H7 (cell line): ENCODE data around the gene TUBA4A. TPM values are rescaled to one million over a fixed set of nuclear protein-coding genes. Genes with fewer than 3 reads are reported as not detected.

Experiments
- DNase-seq: peaks from one replicate; pipeline ENCODE4 v3.0.0; 2012
- H3K27me3 ChIP-seq: 2 replicates; pipeline ENCODE4 v1.6.0; 2011; ENCODE audit warnings: mild to moderate bottlenecking, low read length; ENCODE audit not compliant: control insufficient read depth, insufficient read depth
- H3K36me3 ChIP-seq: replicated peaks from 2 replicates; pipeline ENCODE4 v1.5.1; 2011; ENCODE audit warnings: low read length; ENCODE audit not compliant: control insufficient read depth, insufficient read depth
- H3K4me3 ChIP-seq: 2 replicates; pipeline ENCODE4 v1.5.1; 2011; ENCODE audit warnings: low read depth, mild to moderate bottlenecking, control low read depth, low read length, moderate library complexity; ENCODE audit not compliant: insufficient read depth
- total RNA-seq: library from RNA; depleted of rRNA; stranded (reverse); fragments of >200 nt; shearing (Covaris generic); gene quantifications from 2 replicates; pipeline ENCODE4 v1.2.3, GENCODE V29; 2014

TUBA4A gene
- total RNA-seq, 1 experiment from 2014 or later: 20.3 TPM

DNA sequence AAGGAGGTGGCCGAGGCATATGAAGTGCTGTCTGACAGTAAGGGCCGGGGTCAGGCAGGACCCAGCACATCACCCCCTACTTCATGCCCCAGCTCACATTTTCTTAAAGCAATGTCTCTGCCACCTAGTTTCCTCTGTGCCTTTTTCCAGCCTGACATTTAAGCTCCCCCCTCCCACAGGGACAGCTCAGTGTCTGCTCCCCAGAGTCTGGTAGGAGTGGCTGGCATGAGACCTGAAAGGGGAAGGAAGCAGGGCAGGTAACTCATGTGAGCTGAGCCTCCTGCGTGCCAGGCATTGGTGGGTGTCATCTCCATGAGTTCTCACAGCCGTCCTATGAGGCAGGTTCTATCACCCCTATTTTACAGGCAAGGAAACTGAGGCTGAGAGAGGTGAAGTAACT is 26.9 kb upstream of the TUBA4A start:
- no peak for DNase-seq
- no peak overlapping the region for H3K4me3 ChIP-seq
- peaks cover 3% of the 10 kb centered on the region for H3K36me3 ChIP-seq
- H3K27me3 ChIP-seq: no peaks in the 10 kb centered on the region; the same call in 1 of the 2 replicates

DNA sequence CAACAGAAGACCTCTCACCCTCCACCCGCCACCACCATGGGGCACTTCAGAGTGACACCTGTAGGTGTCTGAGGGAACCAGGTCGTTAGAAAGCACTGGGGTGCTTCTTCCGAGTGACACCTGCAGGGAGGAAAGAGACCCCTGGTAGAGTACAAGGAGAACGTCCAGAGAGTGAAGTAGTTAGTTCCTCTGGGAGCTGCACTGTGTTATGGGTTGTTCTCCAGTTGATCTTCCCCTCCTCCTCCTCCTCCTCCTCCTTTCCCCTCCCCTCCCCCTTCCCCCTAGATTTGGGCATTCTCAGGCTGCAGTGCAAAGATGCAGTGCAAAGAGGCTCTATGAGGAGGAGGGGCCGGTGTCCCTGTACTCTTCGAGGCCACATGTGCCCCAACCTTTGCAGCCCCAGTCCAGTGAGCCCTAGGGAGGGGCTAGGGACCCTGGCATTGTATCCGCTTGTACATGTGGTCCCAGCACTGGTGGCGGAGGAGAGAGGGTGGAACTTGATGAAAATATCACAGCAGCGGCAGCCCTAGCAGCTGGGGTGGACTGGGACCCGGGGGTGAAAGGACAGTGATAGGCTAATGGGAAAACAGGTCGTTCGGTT is 26.3 kb upstream of the TUBA4A start:
- Histone ChIP-seq H3K27me3 (no peaks in the 10 kb centered on the region; the same call in 1 of the 2 replicates), H3K36me3 (peaks cover 3% of the 10 kb centered on the region), H3K4me3 (peak overlapping the region; percentile 70)
- peak; percentile 59 for DNase-seq

DNA sequence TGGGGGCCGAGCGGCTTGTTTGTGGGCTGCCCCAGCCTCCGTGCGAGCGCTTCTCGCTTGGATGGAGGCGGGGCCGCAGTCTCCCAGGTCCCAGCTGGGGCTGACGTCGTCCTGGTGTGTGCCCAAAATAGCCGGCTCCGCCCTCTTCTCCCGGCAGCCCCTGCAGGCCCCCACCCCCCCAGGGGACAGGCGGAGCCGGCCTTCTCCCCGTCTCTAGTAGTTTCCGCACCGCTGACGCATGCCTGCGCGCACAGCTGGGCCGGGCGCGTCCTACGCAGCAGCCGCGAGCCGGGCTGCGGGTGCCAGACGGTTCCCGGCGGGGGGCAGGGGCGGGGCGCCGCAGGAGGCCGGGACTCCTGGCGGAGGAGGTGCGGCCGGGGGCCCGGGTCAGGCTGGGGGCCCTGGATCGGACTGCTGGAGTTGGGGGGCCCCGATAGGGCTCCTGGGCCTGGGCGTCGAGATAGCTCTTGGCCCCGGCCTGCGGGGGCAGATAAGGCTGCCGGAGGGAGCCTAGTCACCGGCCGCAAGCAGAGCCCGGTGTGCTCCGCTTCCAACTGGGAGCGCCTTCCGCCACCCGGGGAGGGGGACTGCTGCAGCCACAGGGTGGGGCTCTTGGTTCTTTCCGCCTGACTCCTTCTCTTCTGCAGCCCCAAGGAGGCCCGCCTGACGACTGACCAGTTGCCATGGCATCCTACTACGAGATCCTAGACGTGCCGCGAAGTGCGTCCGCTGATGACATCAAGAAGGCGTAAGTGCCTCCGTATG is 25.6 kb upstream of the TUBA4A start, which contains the start of gene DNAJB2:
Gene DNAJB2, plus strand, starts transcription at position 216 of the 765 bp plus-strand sequence. Its CDS starts 468 bp downstream, at position 684.
- no peaks in the 10 kb centered on the region; the same call in 1 of the 2 replicates for H3K27me3 ChIP-seq
- peak within 1 kb of the TSS; percentile 70 for H3K4me3 ChIP-seq
- peak; percentile 100 for DNase-seq
- H3K36me3 ChIP-seq: peaks cover 3% of the 10 kb centered on the region

DNA sequence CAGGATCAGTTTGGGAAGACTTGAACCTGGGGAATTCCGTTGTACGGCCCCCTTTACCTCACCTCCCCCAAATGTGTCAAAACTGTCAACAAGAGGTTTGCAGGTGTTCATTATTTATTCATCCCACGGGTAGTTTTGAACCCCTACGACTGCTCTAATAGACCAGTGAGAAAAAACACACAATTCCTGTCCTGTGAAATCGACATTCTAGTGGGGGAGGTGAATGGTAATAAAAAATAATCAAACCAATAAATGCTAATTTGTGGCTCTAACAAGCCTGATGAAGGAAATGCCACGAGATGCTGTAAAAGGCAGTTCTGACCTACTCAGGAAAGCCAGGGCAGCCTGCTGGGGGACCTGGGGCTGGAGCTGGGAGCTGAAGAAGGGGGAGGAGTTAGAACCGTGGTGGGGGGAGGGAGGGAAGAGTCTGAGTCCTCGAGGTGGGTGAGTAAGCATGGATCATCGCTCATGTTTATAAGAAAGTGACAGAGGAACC is 25.0 kb upstream of the TUBA4A start:
- DNase-seq: no peak
- Histone ChIP-seq H3K4me3 (peak overlapping the region; percentile 39; the same call in 1 of the 2 replicates), H3K36me3 (peaks cover 2% of the 10 kb centered on the region), H3K27me3 (no peaks in the 10 kb centered on the region; the same call in 1 of the 2 replicates)

DNA sequence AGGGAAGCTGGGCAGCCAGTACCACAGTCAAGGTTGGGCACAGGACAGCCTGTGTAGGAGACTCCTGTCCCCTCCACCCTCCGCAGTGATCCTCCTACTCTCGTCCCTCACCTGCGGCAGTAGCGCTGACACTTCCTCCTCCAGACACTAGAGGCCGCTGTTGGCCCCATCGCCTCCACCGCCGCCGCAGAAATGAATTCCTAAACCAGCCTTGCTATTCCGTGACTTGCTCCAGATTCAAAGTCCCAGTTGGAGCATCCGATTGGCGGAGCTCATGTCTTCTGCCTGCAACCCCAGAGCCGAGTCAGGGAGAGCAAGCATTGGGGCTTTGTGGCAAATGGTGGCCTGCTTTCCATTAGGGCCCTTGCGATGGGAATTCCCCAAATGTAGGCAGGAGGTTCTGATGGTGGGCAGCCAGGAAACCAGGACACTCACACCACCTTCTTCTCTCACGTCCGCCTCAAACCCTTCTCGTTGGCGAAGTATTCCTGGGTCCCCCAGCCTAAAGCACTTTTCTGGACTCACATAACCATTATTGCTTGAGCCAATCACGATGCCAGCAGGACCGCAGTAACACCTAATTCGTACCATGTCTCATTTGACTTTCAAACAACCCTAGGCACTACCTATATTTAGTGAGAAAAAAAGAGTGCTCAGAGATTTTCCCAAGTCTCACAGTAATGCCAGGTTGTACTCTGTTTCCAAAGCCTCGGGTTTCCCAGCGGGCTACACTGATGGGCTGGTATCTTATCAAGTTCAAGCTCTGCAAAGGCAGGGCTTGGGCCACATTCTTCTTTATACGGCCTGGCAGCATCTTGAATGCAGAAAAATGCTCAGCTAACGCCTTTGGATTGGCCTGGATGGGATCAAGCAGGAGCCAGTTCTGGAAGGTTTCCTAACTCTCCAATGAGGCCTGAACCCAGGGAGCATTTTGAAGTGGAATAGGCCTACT is 24.3 kb upstream of the TUBA4A start:
- Histone ChIP-seq H3K36me3 (peaks cover 2% of the 10 kb centered on the region), H3K4me3 (peak overlapping the region; percentile 1; the same call in 1 of the 2 replicates), H3K27me3 (no peaks in the 10 kb centered on the region; the same call in 1 of the 2 replicates)
- DNase-seq: peak; percentile 91

DNA sequence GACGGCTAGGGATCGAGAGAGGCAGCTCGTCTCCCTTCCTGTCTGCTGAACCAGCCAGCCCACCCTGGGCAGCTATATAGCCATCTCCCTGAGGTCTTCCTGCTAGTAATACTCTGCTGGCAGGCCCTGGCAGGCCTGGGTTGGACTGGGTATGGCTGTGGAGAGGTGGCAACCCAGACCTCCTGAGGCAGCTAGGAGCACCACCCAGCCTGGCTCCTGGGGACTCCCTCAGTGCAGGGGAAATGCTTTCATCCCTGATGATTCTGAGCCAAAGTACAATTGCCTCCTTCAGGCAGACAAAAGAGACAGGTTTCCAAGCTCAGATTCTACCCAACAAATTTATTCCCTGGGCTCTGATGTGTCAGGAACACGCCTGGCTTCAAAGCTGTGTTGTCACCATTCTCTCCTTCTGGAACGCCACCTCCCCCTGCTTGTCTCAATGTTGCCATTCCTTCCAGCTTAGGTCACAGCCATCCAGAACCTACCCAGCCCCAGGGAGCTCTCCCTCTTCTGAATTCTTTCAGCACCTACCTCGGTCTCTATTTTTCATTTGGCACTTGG is 20.7 kb upstream of the TUBA4A start:
- Histone ChIP-seq H3K4me3 (no peak overlapping the region), H3K27me3 (no peaks in the 10 kb centered on the region; the same call in 1 of the 2 replicates), H3K36me3 (no peaks in the 10 kb centered on the region)
- peak; percentile 76 for DNase-seq

DNA sequence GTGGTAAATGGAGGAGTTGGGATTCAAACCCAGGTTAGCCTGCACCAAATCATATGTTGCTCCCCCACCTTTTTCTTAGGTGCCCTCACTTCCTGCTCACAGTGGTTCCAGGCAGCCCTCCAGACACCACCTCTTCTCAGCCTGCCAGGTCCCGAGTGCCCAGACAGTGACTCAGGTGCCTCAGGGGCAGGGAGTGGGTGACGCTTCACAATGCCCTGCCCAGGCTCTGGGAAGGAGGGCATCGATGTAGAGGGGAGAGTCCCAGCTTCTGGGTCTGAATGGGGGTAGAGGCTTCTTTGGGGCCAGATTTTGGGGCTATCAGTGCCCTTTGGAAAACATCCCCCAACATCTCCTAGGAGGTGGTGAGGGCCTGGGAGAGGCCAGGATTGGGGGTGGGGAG is 20.2 kb upstream of the TUBA4A start:
- no peak for DNase-seq
- Histone ChIP-seq H3K36me3 (no peaks in the 10 kb centered on the region), H3K4me3 (no peak overlapping the region), H3K27me3 (peaks cover 2% of the 10 kb centered on the region; the same call in 1 of the 2 replicates)

DNA sequence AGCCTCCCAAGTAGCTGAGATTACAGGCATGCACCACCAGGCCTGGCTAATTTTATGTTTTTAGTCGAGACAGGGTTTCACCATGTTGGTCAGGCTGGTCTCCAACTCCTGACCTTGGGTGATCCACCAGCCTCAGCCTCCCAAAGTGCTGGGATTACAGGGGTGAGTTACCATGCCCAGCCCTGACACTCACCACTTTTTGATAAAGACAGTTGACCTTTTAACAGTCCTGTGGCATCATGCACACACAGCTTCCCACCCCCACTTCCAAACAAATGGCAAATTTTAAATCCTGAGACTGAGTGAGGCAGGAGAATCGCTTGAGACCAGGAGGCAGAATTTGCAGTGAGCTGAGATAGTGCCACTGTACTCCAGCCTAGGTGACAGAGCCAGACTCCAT is 19.3 kb upstream of the TUBA4A start:
- Histone ChIP-seq H3K27me3 (peaks cover 2% of the 10 kb centered on the region; the same call in 1 of the 2 replicates), H3K36me3 (no peaks in the 10 kb centered on the region), H3K4me3 (no peak overlapping the region)
- DNase-seq: no peak

DNA sequence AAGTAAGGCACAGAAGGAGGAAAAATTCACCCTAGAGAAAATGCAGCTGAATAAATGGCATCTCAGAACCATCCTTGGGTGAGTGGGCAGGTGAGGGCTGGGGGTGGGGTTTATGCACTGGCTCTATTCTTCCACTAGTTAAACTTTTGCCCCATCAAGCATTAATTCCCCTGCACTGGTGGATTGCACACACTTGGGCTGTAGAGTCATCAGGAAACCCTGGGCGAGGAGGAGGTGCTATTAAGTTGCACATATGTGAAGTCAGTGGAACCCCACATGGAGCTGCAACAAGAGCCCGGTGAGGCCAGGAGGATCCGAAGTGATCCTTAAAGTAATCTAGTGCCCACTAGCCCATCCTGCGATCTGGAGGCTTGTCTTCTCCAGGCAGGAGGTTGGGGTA is 18.6 kb upstream of the TUBA4A start:
- Histone ChIP-seq H3K27me3 (peaks cover 2% of the 10 kb centered on the region; the same call in 1 of the 2 replicates), H3K4me3 (no peak overlapping the region), H3K36me3 (no peaks in the 10 kb centered on the region)
- DNase-seq: no peak

DNA sequence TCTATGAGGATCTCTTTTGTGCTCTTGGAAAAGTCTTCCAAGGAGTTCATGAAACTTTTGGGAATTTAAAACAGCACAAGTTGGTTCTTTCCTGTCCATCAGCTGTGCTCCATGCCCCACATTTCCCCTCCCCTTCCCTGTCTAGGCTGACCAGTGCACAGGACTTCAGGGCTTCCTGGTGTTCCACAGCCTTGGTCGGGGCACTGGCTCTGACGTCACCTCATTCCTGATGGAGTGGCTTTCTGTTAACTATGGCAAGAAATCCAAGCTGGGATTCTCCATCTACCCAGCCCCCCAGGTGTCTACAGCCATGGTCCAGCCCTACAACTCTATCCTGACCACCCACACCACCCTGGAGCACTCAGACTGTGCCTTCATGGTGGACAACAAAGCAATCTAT is 17.3 kb upstream of the TUBA4A start:
- no peak for DNase-seq
- H3K4me3 ChIP-seq: no peak overlapping the region
- peaks cover 2% of the 10 kb centered on the region; the same call in 1 of the 2 replicates for H3K27me3 ChIP-seq
- H3K36me3 ChIP-seq: no peaks in the 10 kb centered on the region

DNA sequence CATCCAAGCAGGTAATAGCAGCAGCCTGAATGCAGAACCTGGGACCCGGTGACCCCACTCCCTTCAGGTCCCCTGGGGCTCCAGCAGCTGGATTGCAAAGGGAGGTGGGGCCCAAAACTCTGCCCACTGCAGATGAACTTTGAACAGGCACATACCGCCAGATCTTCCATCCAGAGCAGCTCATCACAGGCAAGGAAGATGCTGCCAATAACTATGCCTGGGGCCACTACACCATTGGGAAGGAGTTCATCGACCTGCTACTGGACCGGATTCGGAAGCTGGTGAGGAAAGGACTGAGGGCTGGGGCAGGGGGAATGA is 16.3 kb upstream of the TUBA4A start:
- H3K36me3 ChIP-seq: no peaks in the 10 kb centered on the region
- no peak for DNase-seq

DNA sequence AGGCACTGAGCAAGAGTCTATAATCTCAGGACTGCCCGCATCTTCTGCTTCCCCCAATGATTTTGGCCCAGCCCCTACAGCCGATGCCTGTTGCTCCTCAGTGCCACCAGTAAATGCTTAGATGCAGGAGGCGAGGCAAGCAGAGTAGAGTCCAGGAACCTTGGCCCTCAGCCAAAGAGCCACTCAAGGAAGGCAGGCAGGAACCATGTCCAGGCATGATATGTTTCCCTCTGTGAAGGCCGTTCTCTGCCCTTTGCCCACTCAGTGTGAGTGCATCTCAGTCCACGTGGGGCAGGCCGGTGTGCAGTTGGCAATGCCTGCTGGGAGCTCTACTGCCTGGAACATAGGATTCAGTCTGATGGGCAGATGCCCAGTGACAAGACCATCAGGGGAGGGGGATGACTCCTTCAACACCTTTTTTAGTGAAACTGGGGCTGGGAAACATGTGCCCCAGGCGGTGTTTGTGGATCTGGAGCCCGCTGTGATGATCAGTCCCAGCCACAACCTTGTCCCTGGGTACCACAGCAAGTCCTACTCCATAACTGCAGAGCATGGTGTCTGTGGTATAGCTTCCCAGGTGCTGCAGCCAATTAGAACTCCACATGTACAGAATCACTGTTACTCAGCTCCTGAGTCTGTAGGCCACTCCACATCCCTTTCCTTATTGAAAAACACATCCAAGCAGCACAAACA is 15.8 kb upstream of the TUBA4A start:
- Histone ChIP-seq H3K4me3 (no peak overlapping the region), H3K36me3 (no peaks in the 10 kb centered on the region)

More for the DNA sequence above, 16.3 kb upstream of the TUBA4A start:
- Histone ChIP-seq H3K4me3 (no peak overlapping the region), H3K27me3 (peaks cover 2% of the 10 kb centered on the region; the same call in 1 of the 2 replicates)

DNA sequence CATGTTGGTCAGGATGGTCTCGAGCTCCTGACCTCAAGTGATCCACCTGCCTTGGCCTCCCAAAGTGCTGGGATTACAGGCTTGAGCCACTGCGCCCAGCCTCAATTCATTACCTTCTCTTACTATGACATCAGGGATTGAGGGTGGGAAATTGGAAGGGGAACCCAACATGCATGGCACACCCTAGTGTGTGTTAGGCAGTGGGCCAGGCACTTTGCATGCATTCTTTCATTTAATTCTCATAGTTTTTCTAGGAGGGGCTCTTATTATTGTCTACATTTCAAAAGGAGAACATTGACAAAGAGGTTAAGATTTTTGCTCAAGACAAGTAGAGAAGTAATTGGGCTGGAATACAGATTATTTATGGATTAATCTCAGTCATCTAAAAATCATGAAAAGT is 14.6 kb upstream of the TUBA4A start:
- Histone ChIP-seq H3K36me3 (no peaks in the 10 kb centered on the region), H3K4me3 (no peak overlapping the region), H3K27me3 (peaks cover 2% of the 10 kb centered on the region; the same call in 1 of the 2 replicates)
- no peak for DNase-seq

More for the DNA sequence above, 15.8 kb upstream of the TUBA4A start:
- DNase-seq: no peak
- H3K27me3 ChIP-seq: peaks cover 2% of the 10 kb centered on the region; the same call in 1 of the 2 replicates
